HG03442 (cell line): ENCODE data around the gene CBR1.

ENCODE experiments used
- ATAC-seq: cut with Tn5 transposase; IDR thresholded peaks from one replicate; pipeline ENCODE4 v1.9.1; 2021; ENCODE audit warnings: mild to moderate bottlenecking, moderate library complexity; ENCODE audit not compliant: unreplicated experiment

The CBR1 gene

GRCh38 chr21:36069713-36070583, at the start of gene CBR1:
CBR1 (plus strand) TSS chr21:36070024; CDS start chr21:36070116, 92 bp downstream.
- peak; percentile 88 for ATAC-seq

GRCh38 chr21:36021251-36021837, 48.5 kb upstream of the CBR1 start:
- peak; percentile 64 for ATAC-seq

DNA sequence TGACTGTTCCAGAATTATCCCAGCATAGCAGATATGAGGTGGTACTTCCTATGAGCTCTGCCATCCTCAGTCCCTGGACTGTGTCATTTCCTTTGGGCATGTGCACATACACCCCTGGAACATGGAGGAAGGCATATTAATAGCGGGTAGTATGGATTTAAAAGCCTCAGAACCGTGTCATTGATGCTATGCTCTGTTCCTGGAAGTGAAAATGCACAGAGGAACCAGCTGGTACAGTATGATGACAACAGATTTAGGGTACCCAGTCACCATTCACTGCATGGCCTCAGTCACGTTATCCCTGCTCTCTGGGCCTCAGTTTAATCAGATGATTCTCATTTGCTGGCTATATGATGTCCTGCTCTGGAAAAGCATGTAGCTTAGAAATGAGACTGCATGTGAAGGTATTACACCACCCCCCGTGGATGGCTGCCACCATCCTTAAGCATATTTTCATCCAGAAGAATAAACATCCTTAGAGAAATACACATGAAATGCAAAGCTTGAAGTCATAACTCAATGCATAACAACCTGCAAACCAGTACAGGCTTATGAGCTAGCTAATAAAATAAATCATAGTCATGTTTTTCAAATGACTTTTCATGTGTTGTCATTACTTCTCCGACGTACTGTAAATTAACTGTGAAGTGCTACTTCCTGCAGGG, 47.3 kb upstream of the CBR1 start:
- ATAC-seq: no peak

DNA sequence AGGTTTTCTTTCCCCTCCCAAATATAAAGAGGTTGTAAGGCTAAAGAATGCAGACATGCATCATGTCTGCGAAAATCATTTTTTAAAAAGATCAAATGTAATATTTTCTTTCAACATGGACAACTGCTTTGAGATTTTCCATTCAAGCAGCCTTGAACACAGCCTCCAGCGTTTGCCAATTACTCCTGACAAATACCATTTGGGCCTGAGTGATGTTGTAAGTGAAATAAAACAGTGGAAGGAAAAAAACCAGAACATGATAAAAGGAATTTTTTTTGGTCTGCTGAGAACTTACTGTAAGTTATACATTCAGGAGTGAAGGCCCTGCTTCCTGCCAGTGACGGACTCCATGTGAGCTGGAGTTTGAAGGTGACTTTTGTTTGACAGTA, 46.7 kb upstream of the CBR1 start:
- no peak for ATAC-seq

DNA sequence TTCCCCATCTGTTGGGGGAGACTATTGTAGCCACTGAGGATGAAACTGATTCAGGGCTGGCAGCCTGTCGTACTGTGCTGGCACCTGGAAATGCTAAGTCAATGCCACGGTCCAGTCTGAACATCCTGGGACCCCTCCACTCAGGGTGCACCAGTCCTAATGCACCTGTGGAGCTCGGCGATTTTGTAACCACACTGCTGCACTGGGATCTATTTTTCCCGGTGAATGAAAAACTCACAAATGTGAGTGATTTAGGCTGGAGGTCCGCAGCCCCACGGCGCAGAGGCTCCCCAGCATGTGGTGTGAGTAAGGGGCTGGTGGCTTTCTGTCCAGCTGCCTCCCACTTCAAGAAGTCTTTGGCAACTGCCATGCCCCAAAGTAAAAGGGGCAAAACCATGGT, 45.0 kb upstream of the CBR1 start:
- ATAC-seq: no peak

- no peak for ATAC-seq
These were observed 42.5 kb upstream of the CBR1 start for GRCh38 chr21:36027347-36027746.

- ATAC-seq: no peak
These were observed 41.4 kb upstream of the CBR1 start for GRCh38 chr21:36028127-36029069.

DNA sequence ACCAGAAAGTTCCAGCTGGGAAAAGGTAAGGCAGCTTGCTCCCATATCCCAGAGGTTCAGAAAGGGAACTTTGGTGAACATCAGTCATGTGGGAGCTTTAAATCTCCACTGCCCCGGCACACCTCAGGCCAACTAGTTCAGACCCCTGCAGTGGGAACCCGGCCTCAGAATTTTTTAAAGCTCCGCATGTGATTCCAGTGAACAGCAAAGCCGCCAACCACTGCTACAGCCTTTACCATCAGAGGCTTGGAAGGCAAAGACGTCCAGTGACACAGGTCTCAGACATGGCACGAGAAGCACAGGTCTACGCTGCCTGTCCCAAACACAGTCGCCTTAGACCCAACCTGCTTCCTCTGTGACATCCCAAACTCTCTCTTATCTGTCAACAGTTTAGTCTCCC, 40.5 kb upstream of the CBR1 start:
- no peak for ATAC-seq

DNA sequence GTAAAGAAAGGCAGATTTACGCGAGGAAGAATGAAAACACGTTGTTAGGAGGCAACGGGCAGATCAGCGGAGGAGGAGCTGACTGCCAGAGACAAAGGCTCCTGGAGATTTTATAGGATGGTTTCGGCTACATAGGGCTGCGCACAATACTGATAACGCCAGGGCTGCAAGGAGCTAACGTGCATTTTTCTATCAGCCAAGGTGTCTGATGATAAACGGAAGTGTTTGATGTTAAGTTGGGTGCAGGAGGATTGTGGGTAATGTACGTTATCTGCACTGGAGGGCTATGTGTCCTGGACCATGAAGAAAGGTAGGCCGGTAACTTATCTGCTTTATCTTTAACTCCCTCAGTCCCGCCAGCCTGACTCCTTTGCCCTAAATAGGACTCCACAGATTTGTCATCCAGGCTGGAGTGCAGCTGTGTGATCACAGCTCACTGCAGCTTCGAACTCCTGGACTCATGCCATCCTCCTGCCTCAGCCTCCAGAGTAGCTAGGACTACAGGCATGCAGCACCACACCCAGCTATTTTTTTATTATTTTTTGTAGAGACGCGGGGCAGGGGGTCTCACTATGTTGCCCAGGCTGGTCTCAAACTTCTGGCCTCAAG, 39.1 kb upstream of the CBR1 start:
- ATAC-seq: no peak

GRCh38 chr21:36032647-36033406, 37.0 kb upstream of the CBR1 start:
- ATAC-seq: no peak

GRCh38 chr21:36034211-36034913, 35.5 kb upstream of the CBR1 start:
- ATAC-seq: no peak

DNA sequence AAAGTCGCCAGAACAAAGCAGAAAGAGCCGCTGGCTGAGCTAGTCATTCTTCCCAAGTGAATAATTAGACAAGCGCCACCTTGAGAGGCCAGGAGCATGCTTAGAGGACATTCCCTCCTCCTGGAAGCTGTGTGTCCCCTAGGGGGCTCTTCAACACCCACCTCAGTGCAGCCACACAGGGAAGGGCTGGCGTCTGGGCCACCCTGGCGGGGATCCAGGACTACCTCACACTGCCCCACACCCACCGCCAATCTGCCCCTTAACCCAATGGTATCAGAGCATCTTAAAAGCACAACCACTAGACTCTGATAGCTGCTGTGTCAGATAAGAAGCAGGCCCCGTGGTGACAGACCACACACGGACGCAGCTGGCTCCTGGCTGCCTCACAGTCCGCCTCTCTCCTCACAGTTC, 34.4 kb upstream of the CBR1 start:
- ATAC-seq: no peak

- no peak for ATAC-seq
These were observed 30.9 kb upstream of the CBR1 start for GRCh38 chr21:36038701-36039497.

- ATAC-seq: no peak
These were observed 30.0 kb upstream of the CBR1 start for GRCh38 chr21:36039861-36040260.

- ATAC-seq: no peak
These were observed 29.4 kb upstream of the CBR1 start for GRCh38 chr21:36040389-36040788.

DNA sequence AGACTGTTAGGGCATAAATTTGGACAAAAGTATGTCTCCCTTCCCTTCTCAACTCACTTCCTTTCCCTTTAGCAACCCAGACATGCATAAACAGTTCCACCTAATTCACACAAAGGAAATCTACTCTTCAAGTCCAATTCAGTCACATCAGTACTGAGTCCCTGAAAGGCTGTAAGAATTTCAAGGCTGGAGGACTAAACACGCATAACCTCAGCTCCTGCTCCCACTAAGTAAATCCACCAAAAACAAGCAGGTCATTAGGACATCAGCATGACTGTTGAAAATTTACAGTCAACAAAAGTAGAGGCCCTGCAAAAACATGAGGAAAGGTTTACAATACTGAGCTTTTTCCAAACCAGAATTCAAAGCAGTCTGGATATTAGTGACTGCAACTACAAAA, 27.9 kb upstream of the CBR1 start:
- no peak for ATAC-seq

DNA sequence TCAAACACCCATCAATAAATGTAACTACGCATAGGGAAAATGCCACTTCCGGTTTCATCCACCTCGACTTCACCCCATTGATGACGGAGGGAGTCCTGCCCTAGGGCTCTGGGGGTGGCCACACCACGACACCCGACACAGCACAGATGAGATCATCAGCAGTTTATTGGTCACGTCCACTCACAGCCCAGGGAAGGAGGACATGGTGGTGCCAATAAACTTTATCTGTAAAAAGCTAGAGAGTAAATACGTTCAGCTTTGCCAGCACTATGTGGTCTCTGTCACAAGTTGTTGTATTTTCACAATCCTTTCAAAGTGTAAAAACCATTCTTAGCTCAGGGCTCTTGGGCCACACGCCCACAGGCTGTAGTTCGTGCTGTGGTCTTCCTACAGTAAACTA, 25.8 kb upstream of the CBR1 start:
- ATAC-seq: no peak

GRCh38 chr21:36045993-36046392, 23.8 kb upstream of the CBR1 start:
- no peak for ATAC-seq
